HepG2 (cell line): ENCODE results near the gene RPS10. TPM values are rescaled to one million over a fixed set of nuclear protein-coding genes. Genes with fewer than 3 reads are reported as not detected.

Experiments used
- ARNT2 ChIP-seq: sonication (generic); formaldehyde crosslinking; IDR thresholded peaks from 2 replicates; pipeline ENCODE4 v1.8.0; 2022; ENCODE audit warnings: mild to moderate bottlenecking, low read depth, missing genetic modification reagents, moderate library complexity
- ARNTL ChIP-seq: sonication (generic); formaldehyde crosslinking; IDR thresholded peaks from 2 replicates; pipeline ENCODE4 v1.4.0; 2020; ENCODE audit warnings: mild to moderate bottlenecking, missing genetic modification reagents
- ATF1 ChIP-seq: IDR thresholded peaks from 2 replicates; pipeline ENCODE4 v1.6.1; 2016; ENCODE audit warnings: mild to moderate bottlenecking, control low read depth
- EHMT2 ChIP-seq: fragments of 200-600 bp; sonication (generic); IDR thresholded peaks from 2 replicates; pipeline ENCODE4 v1.7.0; 2017; ENCODE audit warnings: antibody characterized with exemption, low read depth, low read length, borderline replicate concordance
- HOXA9 ChIP-seq: sonication (generic); formaldehyde crosslinking; IDR thresholded peaks from 2 replicates; pipeline ENCODE4 v1.8.1; 2022; ENCODE audit warnings: missing genetic modification reagents, mild to moderate bottlenecking, moderate library complexity, borderline replicate concordance
- NR1H2 ChIP-seq: sonication (generic); formaldehyde crosslinking; IDR thresholded peaks from 2 replicates; pipeline ENCODE4 v1.8.1; 2022; ENCODE audit warnings: low read depth, missing genetic modification reagents, borderline replicate concordance
- TEAD3 ChIP-seq: optimal IDR thresholded peaks from 2 replicates; pipeline ENCODE3; 2016; ENCODE audit warnings: borderline replicate concordance
- ZNF382 ChIP-seq: sonication (generic); formaldehyde crosslinking; IDR thresholded peaks from 2 replicates; pipeline ENCODE4 v1.5.0; 2020; ENCODE audit warnings: missing genetic modification reagents, mild to moderate bottlenecking, borderline replicate concordance
- ZNF446 ChIP-seq: sonication (generic); formaldehyde crosslinking; IDR thresholded peaks from 2 replicates; pipeline ENCODE4 v1.5.0; 2020; ENCODE audit warnings: mild to moderate bottlenecking, missing genetic modification reagents
- ZNF607 ChIP-seq: sonication (generic); formaldehyde crosslinking; IDR thresholded peaks from 2 replicates; pipeline ENCODE4 v1.5.1; 2020; ENCODE audit warnings: missing genetic modification reagents, mild to moderate bottlenecking, borderline replicate concordance
- ZNF878 ChIP-seq: sonication (generic); formaldehyde crosslinking; IDR thresholded peaks from 2 replicates; pipeline ENCODE4 v1.8.1; 2023; ENCODE audit warnings: mild to moderate bottlenecking, missing genetic modification reagents, moderate library complexity
- ZZZ3 ChIP-seq: sonication (generic); formaldehyde crosslinking; IDR thresholded peaks from 2 replicates; pipeline ENCODE4 v1.4.0; 2020; ENCODE audit warnings: missing genetic modification reagents, mild to moderate bottlenecking, borderline replicate concordance
- polyA plus RNA-seq, 8 experiments: library from polyadenylated mRNA; depleted of rRNA in 3 of 8; stranded (reverse) in 7 of 8; unstranded in 1 of 8; fragments of >200 nt; fragmentation: Illumina TruSeq in 4 of 8; extraction: Trizol in 4 of 8; gene quantifications; 2 replicates each; pipeline versions ENCODE4 v1.2.1 to v1.2.3, GENCODE V29; 2011 to 2016; ENCODE audit warnings: low read depth in 4 of 8, missing spikeins in 1 of 8, mixed read lengths in 1 of 8; ENCODE audit not compliant: insufficient read depth in 1 of 8
- total RNA-seq, 5 experiments: library from RNA; depleted of rRNA; stranded (reverse); fragments of >200 nt; fragmentation: Illumina TruSeq; extraction: Trizol; gene quantifications; 2 replicates each; pipeline ENCODE4 v1.2.3, GENCODE V29; 2016; ENCODE audit warnings: low read depth in 1 of 5
- TF ChIP-seq, protein P1 (sequence below): sonication (generic); formaldehyde crosslinking; IDR thresholded peaks from 2 replicates; pipeline ENCODE4 v1.4.0; 2020; ENCODE audit warnings: mild to moderate bottlenecking, missing genetic modification reagents, borderline replicate concordance
- TF ChIP-seq, protein P2 (sequence below): sonication (generic); formaldehyde crosslinking; IDR thresholded peaks from 2 replicates; pipeline ENCODE4 v1.9.0; 2021; ENCODE audit warnings: mild to moderate bottlenecking, missing genetic modification reagents
- TF ChIP-seq, protein P3 (sequence below), 2 experiments: sonication (generic) in 1 of 2; formaldehyde crosslinking in 1 of 2; IDR thresholded peaks; 2 replicates each; pipeline versions ENCODE4 v1.4.0 to v1.6.1; 2018 to 2020; ENCODE audit warnings: missing genetic modification reagents in 2 of 2, borderline replicate concordance in 1 of 2, low read depth in 1 of 2, mild to moderate bottlenecking in 1 of 2, missing biosample characterization in 1 of 2
- TF ChIP-seq, protein P4 (sequence below): IDR thresholded peaks from 2 replicates; pipeline ENCODE4 v1.6.1; 2016; ENCODE audit warnings: missing genetic modification reagents, missing compliant biosample characterization

RPS10 gene
- total and polyA plus RNA-seq, 2 of the 13 experiments (the other 11 are each of a cell fraction or from before 2014, with no cell fraction given) = 2,909 to 4,648 TPM

DNA sequence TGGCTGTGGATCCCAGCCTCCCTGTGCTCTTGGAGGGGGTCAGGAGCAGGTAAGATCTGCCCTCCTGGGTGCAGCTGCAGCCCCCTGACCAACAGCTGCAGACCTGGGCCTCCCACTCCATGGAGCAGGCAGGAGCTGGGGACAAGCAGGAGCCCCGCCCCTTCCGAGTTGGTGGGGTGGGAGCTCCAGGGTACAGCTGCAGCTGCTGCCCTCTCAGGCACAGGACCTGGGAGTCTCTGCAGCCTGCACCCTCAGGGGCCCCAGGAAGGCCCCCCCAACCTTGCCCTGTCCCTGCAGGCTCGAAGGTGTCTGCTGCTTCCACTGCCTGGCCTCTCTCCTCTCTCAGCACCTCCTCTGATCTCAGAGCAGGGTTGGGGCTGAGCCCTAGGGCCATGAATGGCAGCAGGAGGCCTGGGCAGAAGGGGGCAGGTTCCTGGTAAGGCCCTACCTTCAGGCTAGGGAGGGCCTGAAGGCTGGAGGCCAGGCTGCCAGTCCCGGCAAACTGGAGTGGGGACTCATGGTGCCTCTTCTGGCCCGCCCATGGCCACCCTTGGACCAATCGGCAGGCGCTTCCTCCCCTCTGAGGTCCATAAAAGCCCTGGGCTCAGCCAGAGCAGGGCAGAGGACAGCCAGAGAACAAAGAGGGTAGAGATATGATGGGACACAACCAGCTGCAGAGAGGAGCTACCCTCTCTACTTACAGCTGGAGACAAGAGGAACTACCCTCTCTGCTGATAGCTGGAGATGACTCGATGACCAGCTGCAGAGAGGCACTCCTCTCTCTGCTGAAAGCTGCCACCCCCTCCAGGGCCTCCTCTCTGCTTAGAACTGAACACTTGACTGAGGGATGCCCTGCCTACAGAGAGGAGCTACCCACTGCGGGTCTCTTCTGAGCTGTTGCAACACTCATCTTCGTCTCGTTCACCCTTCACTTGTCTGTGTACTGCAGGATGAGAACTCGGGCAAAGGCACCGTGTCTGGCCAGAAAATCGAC, 32.2 kb upstream of the RPS10 start (continued):
- TF ChIP-seq, protein P1, sequence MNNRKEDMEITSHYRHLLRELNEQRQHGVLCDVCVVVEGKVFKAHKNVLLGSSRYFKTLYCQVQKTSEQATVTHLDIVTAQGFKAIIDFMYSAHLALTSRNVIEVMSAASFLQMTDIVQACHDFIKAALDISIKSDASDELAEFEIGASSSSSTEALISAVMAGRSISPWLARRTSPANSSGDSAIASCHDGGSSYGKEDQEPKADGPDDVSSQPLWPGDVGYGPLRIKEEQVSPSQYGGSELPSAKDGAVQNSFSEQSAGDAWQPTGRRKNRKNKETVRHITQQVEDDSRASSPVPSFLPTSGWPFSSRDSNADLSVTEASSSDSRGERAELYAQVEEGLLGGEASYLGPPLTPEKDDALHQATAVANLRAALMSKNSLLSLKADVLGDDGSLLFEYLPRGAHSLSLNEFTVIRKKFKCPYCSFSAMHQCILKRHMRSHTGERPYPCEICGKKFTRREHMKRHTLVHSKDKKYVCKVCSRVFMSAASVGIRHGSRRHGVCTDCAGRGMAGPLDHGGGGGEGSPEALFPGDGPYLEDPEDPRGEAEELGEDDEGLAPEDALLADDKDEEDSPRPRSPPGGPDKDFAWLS (CRISPR knock-in tag) = no peak
- TF ChIP-seq, protein P2, sequence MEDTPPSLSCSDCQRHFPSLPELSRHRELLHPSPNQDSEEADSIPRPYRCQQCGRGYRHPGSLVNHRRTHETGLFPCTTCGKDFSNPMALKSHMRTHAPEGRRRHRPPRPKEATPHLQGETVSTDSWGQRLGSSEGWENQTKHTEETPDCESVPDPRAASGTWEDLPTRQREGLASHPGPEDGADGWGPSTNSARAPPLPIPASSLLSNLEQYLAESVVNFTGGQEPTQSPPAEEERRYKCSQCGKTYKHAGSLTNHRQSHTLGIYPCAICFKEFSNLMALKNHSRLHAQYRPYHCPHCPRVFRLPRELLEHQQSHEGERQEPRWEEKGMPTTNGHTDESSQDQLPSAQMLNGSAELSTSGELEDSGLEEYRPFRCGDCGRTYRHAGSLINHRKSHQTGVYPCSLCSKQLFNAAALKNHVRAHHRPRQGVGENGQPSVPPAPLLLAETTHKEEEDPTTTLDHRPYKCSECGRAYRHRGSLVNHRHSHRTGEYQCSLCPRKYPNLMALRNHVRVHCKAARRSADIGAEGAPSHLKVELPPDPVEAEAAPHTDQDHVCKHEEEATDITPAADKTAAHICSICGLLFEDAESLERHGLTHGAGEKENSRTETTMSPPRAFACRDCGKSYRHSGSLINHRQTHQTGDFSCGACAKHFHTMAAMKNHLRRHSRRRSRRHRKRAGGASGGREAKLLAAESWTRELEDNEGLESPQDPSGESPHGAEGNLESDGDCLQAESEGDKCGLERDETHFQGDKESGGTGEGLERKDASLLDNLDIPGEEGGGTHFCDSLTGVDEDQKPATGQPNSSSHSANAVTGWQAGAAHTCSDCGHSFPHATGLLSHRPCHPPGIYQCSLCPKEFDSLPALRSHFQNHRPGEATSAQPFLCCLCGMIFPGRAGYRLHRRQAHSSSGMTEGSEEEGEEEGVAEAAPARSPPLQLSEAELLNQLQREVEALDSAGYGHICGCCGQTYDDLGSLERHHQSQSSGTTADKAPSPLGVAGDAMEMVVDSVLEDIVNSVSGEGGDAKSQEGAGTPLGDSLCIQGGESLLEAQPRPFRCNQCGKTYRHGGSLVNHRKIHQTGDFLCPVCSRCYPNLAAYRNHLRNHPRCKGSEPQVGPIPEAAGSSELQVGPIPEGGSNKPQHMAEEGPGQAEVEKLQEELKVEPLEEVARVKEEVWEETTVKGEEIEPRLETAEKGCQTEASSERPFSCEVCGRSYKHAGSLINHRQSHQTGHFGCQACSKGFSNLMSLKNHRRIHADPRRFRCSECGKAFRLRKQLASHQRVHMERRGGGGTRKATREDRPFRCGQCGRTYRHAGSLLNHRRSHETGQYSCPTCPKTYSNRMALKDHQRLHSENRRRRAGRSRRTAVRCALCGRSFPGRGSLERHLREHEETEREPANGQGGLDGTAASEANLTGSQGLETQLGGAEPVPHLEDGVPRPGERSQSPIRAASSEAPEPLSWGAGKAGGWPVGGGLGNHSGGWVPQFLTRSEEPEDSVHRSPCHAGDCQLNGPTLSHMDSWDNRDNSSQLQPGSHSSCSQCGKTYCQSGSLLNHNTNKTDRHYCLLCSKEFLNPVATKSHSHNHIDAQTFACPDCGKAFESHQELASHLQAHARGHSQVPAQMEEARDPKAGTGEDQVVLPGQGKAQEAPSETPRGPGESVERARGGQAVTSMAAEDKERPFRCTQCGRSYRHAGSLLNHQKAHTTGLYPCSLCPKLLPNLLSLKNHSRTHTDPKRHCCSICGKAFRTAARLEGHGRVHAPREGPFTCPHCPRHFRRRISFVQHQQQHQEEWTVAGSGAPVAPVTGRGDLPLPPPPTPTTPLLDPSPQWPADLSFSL (CRISPR knock-in tag) = no peak
- TF ChIP-seq ZNF382 (CRISPR knock-in tag) (no peak), NR1H2 (CRISPR knock-in tag) (no peak), ARNTL (CRISPR knock-in tag) (no peak), HOXA9 (no peak), ATF1 (CRISPR knock-in tag) (no peak), ZNF878 (CRISPR knock-in tag) (no peak), ZNF607 (CRISPR knock-in tag) (no peak), EHMT2 (no peak), ZNF446 (CRISPR knock-in tag) (peak; percentile 59; the same call in 1 of the 2 replicates), TEAD3 (CRISPR knock-in tag) (no peak), ZZZ3 (CRISPR knock-in tag) (no peak), ARNT2 (CRISPR knock-in tag) (no peak)
- TF ChIP-seq, protein P3, sequence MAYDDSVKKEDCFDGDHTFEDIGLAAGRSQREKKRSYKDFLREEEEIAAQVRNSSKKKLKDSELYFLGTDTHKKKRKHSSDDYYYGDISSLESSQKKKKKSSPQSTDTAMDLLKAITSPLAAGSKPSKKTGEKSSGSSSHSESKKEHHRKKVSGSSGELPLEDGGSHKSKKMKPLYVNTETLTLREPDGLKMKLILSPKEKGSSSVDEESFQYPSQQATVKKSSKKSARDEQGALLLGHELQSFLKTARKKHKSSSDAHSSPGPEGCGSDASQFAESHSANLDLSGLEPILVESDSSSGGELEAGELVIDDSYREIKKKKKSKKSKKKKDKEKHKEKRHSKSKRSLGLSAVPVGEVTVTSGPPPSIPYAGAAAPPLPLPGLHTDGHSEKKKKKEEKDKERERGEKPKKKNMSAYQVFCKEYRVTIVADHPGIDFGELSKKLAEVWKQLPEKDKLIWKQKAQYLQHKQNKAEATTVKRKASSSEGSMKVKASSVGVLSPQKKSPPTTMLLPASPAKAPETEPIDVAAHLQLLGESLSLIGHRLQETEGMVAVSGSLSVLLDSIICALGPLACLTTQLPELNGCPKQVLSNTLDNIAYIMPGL (CRISPR knock-in tag; IDR thresholded peaks at IDR 0.05; ENCODE audit: borderline replicate concordance in 1 of 2, low read depth in 1 of 2) = no peak
- TF ChIP-seq, protein P4, sequence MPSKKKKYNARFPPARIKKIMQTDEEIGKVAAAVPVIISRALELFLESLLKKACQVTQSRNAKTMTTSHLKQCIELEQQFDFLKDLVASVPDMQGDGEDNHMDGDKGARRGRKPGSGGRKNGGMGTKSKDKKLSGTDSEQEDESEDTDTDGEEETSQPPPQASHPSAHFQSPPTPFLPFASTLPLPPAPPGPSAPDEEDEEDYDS = peak; percentile 100
